Smooth muscle cell of the brain vasculature (primary cell): ENCODE data around the gene TMEM72.

Experiments
- DNase-seq: peaks from one replicate; pipeline ENCODE4 v3.0.0-alpha.2; 2012; ENCODE audit warnings: low read depth, low spot score

TMEM72 gene

GRCh38 chr10:44920252-44920651, 9.1 kb downstream of the TMEM72 start:
- DNase-seq = no peak

GRCh38 chr10:44921061-44921460, 9.9 kb downstream of the TMEM72 start:
- DNase-seq = no peak

GRCh38 chr10:44921506-44921905, 10.4 kb downstream of the TMEM72 start:
- no peak for DNase-seq

- no peak for DNase-seq
Measured at GRCh38 chr10:44922021-44922420, 10.9 kb downstream of the TMEM72 start.

GRCh38 chr10:44922796-44923545, 11.8 kb downstream of the TMEM72 start:
- DNase-seq = no peak

- no peak for DNase-seq
Measured at GRCh38 chr10:44923611-44924010, 12.5 kb downstream of the TMEM72 start.

- DNase-seq = no peak
Measured at GRCh38 chr10:44924261-44925040, 13.3 kb downstream of the TMEM72 start.

- DNase-seq = no peak
Measured at GRCh38 chr10:44925224-44925623, 14.1 kb downstream of the TMEM72 start.

GRCh38 chr10:44925811-44926750, 14.9 kb downstream of the TMEM72 start:
- no peak for DNase-seq

GRCh38 chr10:44926751-44927351, 15.7 kb downstream of the TMEM72 start:
- no peak for DNase-seq

GRCh38 chr10:44927352-44927751, 16.2 kb downstream of the TMEM72 start:
- no peak for DNase-seq

- no peak for DNase-seq
Measured at GRCh38 chr10:44928462-44928861, 17.3 kb downstream of the TMEM72 start.

GRCh38 chr10:44929356-44930255, 18.5 kb downstream of the TMEM72 start:
- no peak for DNase-seq

- no peak for DNase-seq
Measured at GRCh38 chr10:44930904-44931620, 19.9 kb downstream of the TMEM72 start.

- no peak for DNase-seq
Measured at GRCh38 chr10:44931621-44932516, 20.7 kb downstream of the TMEM72 start.

- DNase-seq = peak; percentile 59
Measured at GRCh38 chr10:44932517-44933450, 21.6 kb downstream of the TMEM72 start.

GRCh38 chr10:44933451-44934321, 22.5 kb downstream of the TMEM72 start:
- DNase-seq = no peak
